ENCODE measurements around the gene RASSF5.

The RASSF5 gene

GRCh38 chr1:206496131-206496793, 11.1 kb upstream of the RASSF5 start:
- Mint-ChIP-seq H3K27me3 (ENCODE audit: low read depth) (peaks cover 12% of the 10 kb centered on the region), H3K4me1 (peaks cover 33% of the 10 kb centered on the region), H3K9me3 (no peaks in the 10 kb centered on the region), H3K36me3 (ENCODE audit: low read depth) (peaks cover 3% of the 10 kb centered on the region), H3K27ac (peak overlapping the region; percentile 24 to 86 (median 75)), H3K4me3 (peak overlapping the region in 1 of 3 experiments; percentile 2)
- TF ChIP-seq, protein P1, sequence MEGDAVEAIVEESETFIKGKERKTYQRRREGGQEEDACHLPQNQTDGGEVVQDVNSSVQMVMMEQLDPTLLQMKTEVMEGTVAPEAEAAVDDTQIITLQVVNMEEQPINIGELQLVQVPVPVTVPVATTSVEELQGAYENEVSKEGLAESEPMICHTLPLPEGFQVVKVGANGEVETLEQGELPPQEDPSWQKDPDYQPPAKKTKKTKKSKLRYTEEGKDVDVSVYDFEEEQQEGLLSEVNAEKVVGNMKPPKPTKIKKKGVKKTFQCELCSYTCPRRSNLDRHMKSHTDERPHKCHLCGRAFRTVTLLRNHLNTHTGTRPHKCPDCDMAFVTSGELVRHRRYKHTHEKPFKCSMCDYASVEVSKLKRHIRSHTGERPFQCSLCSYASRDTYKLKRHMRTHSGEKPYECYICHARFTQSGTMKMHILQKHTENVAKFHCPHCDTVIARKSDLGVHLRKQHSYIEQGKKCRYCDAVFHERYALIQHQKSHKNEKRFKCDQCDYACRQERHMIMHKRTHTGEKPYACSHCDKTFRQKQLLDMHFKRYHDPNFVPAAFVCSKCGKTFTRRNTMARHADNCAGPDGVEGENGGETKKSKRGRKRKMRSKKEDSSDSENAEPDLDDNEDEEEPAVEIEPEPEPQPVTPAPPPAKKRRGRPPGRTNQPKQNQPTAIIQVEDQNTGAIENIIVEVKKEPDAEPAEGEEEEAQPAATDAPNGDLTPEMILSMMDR (IDR thresholded peaks at IDR 0.05; ENCODE audit: unreplicated experiment in 3 of 3), result no peak

GRCh38 chr1:206497363-206497762, 10.0 kb upstream of the RASSF5 start:
- TF ChIP-seq, protein P1 (IDR thresholded peaks at IDR 0.05; ENCODE audit: unreplicated experiment in 3 of 3), result no peak
- Mint-ChIP-seq H3K4me3 (no peak overlapping the region), H3K36me3 (ENCODE audit: low read depth) (peaks cover under 1% of the 10 kb centered on the region), H3K27ac (peak overlapping the region in 1 of 3 experiments; percentile 75), H3K9me3 (no peaks in the 10 kb centered on the region), H3K27me3 (ENCODE audit: low read depth) (peaks cover 19% of the 10 kb centered on the region), H3K4me1 (peaks cover 37% of the 10 kb centered on the region)

DNA sequence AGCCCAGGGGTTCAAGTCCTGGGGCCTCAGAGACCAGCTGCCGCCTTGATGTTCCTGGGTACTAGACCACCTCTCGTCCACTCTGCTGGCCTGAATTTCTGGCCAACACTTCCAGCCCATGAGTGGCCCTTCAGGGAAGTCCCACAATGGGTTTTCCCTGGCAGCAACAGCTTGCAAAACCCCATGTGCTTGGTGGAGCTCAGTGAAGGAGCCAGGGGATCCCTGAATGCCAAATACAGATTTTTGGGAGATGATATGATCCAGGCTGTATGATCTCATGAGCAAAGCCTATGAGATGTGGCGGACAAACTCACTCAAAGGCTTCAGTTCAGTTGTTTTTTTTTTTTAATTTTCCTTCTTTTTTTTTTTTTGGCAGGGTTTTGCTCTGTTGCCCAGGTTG, 9.6 kb upstream of the RASSF5 start:
- no peaks in the 10 kb centered on the region for H3K36me3 Mint-ChIP-seq (ENCODE audit: low read depth)

DNA sequence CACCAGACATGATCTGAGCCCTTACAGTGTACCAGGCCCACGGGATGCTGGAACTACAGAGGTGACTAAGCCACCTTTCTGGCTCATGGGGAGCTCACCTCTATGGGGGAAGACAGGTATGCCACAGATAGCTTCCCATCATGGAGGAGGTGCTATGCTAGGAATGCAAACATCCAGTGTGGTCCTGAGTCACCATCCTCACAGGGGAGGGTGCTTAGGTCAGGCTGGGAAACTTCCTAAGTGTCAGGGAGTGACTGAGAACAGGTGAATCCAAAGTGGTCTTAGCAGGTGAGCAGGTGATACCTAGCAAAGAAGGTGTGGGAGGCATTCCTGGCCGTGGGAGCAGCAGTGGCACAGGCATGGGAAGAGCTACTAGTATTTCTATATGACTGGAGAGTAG, 8.6 kb upstream of the RASSF5 start:
- H3K4me3 Mint-ChIP-seq, result peak overlapping the region in 1 of 3 experiments; percentile 47
- peaks cover 41% of the 10 kb centered on the region for H3K4me1 Mint-ChIP-seq
- no peaks in the 10 kb centered on the region for H3K36me3 Mint-ChIP-seq (ENCODE audit: low read depth)
- H3K27me3 Mint-ChIP-seq (ENCODE audit: low read depth), result peaks cover 27% of the 10 kb centered on the region
- H3K9me3 Mint-ChIP-seq, result no peaks in the 10 kb centered on the region
- TF ChIP-seq, protein P1 (IDR thresholded peaks at IDR 0.05; ENCODE audit: unreplicated experiment in 3 of 3), result no peak
- H3K27ac Mint-ChIP-seq, result peak overlapping the region in 1 of 3 experiments; percentile 68

More for the DNA sequence above, 9.6 kb upstream of the RASSF5 start:
- H3K27me3 Mint-ChIP-seq (ENCODE audit: low read depth), result peaks cover 19% of the 10 kb centered on the region
- no peak overlapping the region for H3K4me3 Mint-ChIP-seq
- TF ChIP-seq, protein P1 (IDR thresholded peaks at IDR 0.05; ENCODE audit: unreplicated experiment in 3 of 3), result no peak
- H3K4me1 Mint-ChIP-seq, result peaks cover 37% of the 10 kb centered on the region
- H3K9me3 Mint-ChIP-seq, result no peaks in the 10 kb centered on the region
- H3K27ac Mint-ChIP-seq, result no peak overlapping the region

DNA sequence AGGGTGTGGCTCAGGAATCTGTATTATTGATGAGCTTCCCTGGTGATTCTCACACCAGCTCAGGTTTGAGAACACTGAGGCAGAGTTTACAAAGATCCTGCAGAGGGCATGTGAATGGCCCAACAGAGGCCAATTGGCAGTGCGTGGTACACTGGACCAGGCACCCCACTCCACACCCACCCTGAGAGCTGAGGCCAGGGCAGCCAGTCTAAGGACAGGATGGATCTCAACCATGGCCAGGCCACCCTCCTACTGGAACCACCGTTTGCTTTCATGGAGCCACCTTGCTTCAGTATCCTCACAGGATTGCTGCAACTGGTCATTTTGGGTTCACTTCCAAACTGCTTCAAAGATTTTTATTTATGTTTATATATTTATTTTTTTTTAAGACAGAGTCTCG, 7.3 kb upstream of the RASSF5 start:
- H3K9me3 Mint-ChIP-seq, result no peaks in the 10 kb centered on the region
- peaks cover 51% of the 10 kb centered on the region for H3K4me1 Mint-ChIP-seq
- H3K27me3 Mint-ChIP-seq (ENCODE audit: low read depth), result peaks cover 41% of the 10 kb centered on the region
- H3K27ac Mint-ChIP-seq, result no peak overlapping the region
- TF ChIP-seq, protein P1 (IDR thresholded peaks at IDR 0.05; ENCODE audit: unreplicated experiment in 3 of 3), result no peak
- no peak overlapping the region for H3K4me3 Mint-ChIP-seq
- H3K36me3 Mint-ChIP-seq (ENCODE audit: low read depth), result no peaks in the 10 kb centered on the region

GRCh38 chr1:206501881-206502280, 5.5 kb upstream of the RASSF5 start:
- TF ChIP-seq, protein P1 (IDR thresholded peaks at IDR 0.05; ENCODE audit: unreplicated experiment in 3 of 3), result no peak
- no peak overlapping the region for H3K4me3 Mint-ChIP-seq

More at GRCh38 chr1:206501881-206502280, 5.5 kb upstream of the RASSF5 start:
- no peaks in the 10 kb centered on the region for H3K36me3 Mint-ChIP-seq (ENCODE audit: low read depth)
- peaks cover 45% of the 10 kb centered on the region for H3K4me1 Mint-ChIP-seq
- H3K27ac Mint-ChIP-seq, result peak overlapping the region; percentile 30 to 86 (median 58)
- no peaks in the 10 kb centered on the region for H3K9me3 Mint-ChIP-seq
- peaks cover 59% of the 10 kb centered on the region for H3K27me3 Mint-ChIP-seq (ENCODE audit: low read depth)
